BJ (cell line): ENCODE results near the gene PLA2G2C. TPM values are rescaled to one million over a fixed set of nuclear protein-coding genes. Genes with fewer than 3 reads are reported as not detected.

Source experiments
- CTCF ChIA-PET: fragments of 350-600 bp; formaldehyde crosslinking; extraction: SDS; loops from one replicate; lab custom pipeline; 2021; ENCODE audit warnings: antibody characterized with exemption, inconsistent platforms; lab: Yijun Ruan, JAX
- POLR2A ChIA-PET: fragments of 300-600 bp; sonication (Branson Sonifier 250); formaldehyde crosslinking; extraction: SDS; loops from one replicate; lab custom pipeline; 2021; ENCODE audit warnings: antibody characterized with exemption; lab: Charles Lee
- DNase-seq: peaks from one replicate; pipeline ENCODE4 v3.0.0-alpha.2; 2011; ENCODE audit warnings: low read depth
- H3K27me3 ChIP-seq: 2 replicates; pipeline ENCODE4 v1.6.0; 2011; ENCODE audit warnings: low read length; ENCODE audit not compliant: control insufficient read depth, insufficient read depth
- H3K36me3 ChIP-seq: 2 replicates; pipeline ENCODE4 v1.5.1; 2011; ENCODE audit warnings: low read length; ENCODE audit not compliant: control insufficient read depth, insufficient read depth
- H3K4me3 ChIP-seq: 2 replicates; pipeline ENCODE4 v1.5.1; 2011; ENCODE audit warnings: low read depth, mild to moderate bottlenecking, control low read depth, low read length
- CTCF ChIP-seq: IDR thresholded peaks from 2 replicates; pipeline ENCODE4 v1.5.1; 2011; ENCODE audit warnings: low read depth, mild to moderate bottlenecking, control low read depth, inconsistent platforms, low read length, moderate library complexity; ENCODE audit not compliant: insufficient read depth
- polyA plus RNA-seq: library from polyadenylated mRNA; depleted of rRNA; stranded (reverse); fragments of >200 nt; gene quantifications from 2 replicates; pipeline ENCODE4 v1.2.3, GENCODE V29; 2011

Gene PLA2G2C
- polyA plus RNA-seq, 1 experiment: not detected

- ChIA-PET POLR2A (no interaction called here), CTCF (interaction anchor here (1.1 to 7.5 kb wide), 14 partner anchors 9 to 299 kb away, joined by 3 to 77 read pairs (median 6); partner anchors contain the start of gene PLA2G2A)
- TF ChIP-seq CTCF: no peak
- H3K27me3 ChIP-seq: peaks cover 9% of the 10 kb centered on the region
- H3K4me3 ChIP-seq: no peak overlapping the region
- no peaks in the 10 kb centered on the region for H3K36me3 ChIP-seq
- no peak for DNase-seq
Observed at GRCh38 chr1:20194224-20194623, 7.9 kb upstream of the PLA2G2C start.

- ChIA-PET POLR2A (no interaction called here), CTCF (interaction anchor here (0.6 to 7.5 kb wide), 8 partner anchors 14 to 302 kb away, joined by 3 to 77 read pairs (median 5); partner anchors contain the start of gene PLA2G2A)
- no peak for TF ChIP-seq CTCF
- DNase-seq: no peak
- H3K4me3 ChIP-seq: no peak overlapping the region
- peaks cover 7% of the 10 kb centered on the region for H3K27me3 ChIP-seq
- H3K36me3 ChIP-seq: no peaks in the 10 kb centered on the region
Observed at GRCh38 chr1:20192871-20193411, 6.6 kb upstream of the PLA2G2C start.

- Histone ChIP-seq H3K36me3 (no peaks in the 10 kb centered on the region), H3K27me3 (peaks cover 10% of the 10 kb centered on the region), H3K4me3 (no peak overlapping the region)
- ChIA-PET CTCF (interaction anchor here (1.9 to 7.5 kb wide), 4 partner anchors 15 to 274 kb away, joined by 4 to 77 read pairs (median 20); partner anchors contain the start of gene PLA2G2A), POLR2A (no interaction called here)
- no peak for DNase-seq
- no peak for TF ChIP-seq CTCF
Observed at GRCh38 chr1:20192364-20192763, 6.0 kb upstream of the PLA2G2C start.

GRCh38 chr1:20191266-20191825 lies 5.0 kb upstream of the PLA2G2C start:
- Histone ChIP-seq H3K27me3 (peaks cover 13% of the 10 kb centered on the region), H3K36me3 (no peaks in the 10 kb centered on the region), H3K4me3 (no peak overlapping the region)
- POLR2A ChIA-PET: no interaction called here
- no peak for TF ChIP-seq CTCF
- DNase-seq: no peak
- CTCF ChIA-PET: interaction anchor here (2.2 to 7.5 kb wide), 2 partner anchors 40 to 215 kb away, joined by 5 to 77 read pairs; partner anchors contain the start of gene PLA2G2A

GRCh38 chr1:20190256-20191160 lies 4.2 kb upstream of the PLA2G2C start:
- ChIA-PET CTCF (interaction anchor here (0.8 to 7.5 kb wide), 4 partner anchors 23 to 273 kb away, joined by 3 to 77 read pairs (median 4); partner anchors contain the start of gene PLA2G2A), POLR2A (no interaction called here)
- Histone ChIP-seq H3K4me3 (no peak overlapping the region), H3K36me3 (no peaks in the 10 kb centered on the region), H3K27me3 (peaks cover 17% of the 10 kb centered on the region)
- no peak for TF ChIP-seq CTCF
- DNase-seq: no peak
